ENCODE data around the gene LIX1. TPM values are rescaled to one million over a fixed set of nuclear protein-coding genes. Genes with fewer than 3 reads are reported as not detected.

The LIX1 gene
- total RNA-seq, 1 donor from 2014 or later, result 7.3 TPM

Small RNAs within 50 kb of the gene (small RNA-seq; reads per million reads assigned to genes)
- gene RNU1-73P, result not detected

Other genes starting within 250 kb of the LIX1 start
- gene LNPEP, start 206.5 kb downstream of the LIX1 start, total RNA-seq, result 49.7 TPM
- gene RIOK2, start 40.6 kb upstream of the LIX1 start, total RNA-seq, result 20.8 TPM